ENCODE data around the gene FGF7. TPM values are rescaled to one million over a fixed set of nuclear protein-coding genes. Genes with fewer than 3 reads are reported as not detected.
"Not testable (repeated sequence)": the region's sequence is repeated elsewhere in the genome, so short reads cannot be mapped to it uniquely, and the experiment has no call there.

Gene FGF7
- total and polyA plus RNA-seq, 9 of the 15 experiments (the other 6 are each of a cell fraction or from before 2014, with no cell fraction given) = not detected

- TF ChIP-seq ZNF146 (CRISPR knock-in tag; IDR thresholded peaks at IDR 0.05; ENCODE audit: unreplicated experiment) = peak; percentile 87
- in situ Hi-C loops (cut with MboI); FAIRE-seq; H3K79me2 ChIP-seq (ENCODE audit: control insufficient read depth, insufficient read depth, low read length); H3K27ac ChIP-seq (ENCODE audit: extremely low read depth, low read depth, low read length); H3K9me3 ChIP-seq (replicated peaks; ENCODE audit: control insufficient read depth, insufficient read depth, low read depth, low read length); H3K36me3 ChIP-seq (ENCODE audit: control insufficient read depth, insufficient read depth, low read length); H3K9ac ChIP-seq (ENCODE audit: insufficient read depth in 1 of 2, low read depth in 2 of 2, low read length in 2 of 2); H3K4me1 ChIP-seq (replicated peaks in 1 of 2; ENCODE audit: control insufficient read depth in 2 of 2, insufficient read depth in 2 of 2, low read length in 2 of 2); CTCF ChIA-PET (ENCODE audit: low intra/inter-chr PET ratio); DNase-seq (ENCODE audit: extremely low read depth in 1 of 4, low spot score in 3 of 4); H2AFZ ChIP-seq (ENCODE audit: low read depth, low read length); H3K4me3 ChIP-seq; H3K27me3 ChIP-seq (ENCODE audit: control insufficient read depth in 2 of 2, insufficient read depth in 2 of 2, low read length in 2 of 2); intact Hi-C loops (cut with micrococcal nuclease); ATAC-seq; H3K4me2 ChIP-seq (ENCODE audit: insufficient read depth, low read length); POLR2A ChIA-PET; H4K20me1 ChIP-seq (replicated peaks; ENCODE audit: control insufficient read depth, insufficient read depth, low read length); BruUV-seq (replicated peaks); H3K9me1 ChIP-seq (ENCODE audit: control insufficient read depth, insufficient read depth, low read length): not testable (repeated sequence)
- WGBS (ENCODE audit: insufficient coverage, low coverage, missing lambda C conversion rate) = 0% methylated on average over 4 of the region's 4 CpGs
Observed at GRCh38 chr15:49512739-49513138, 89.7 kb downstream of the FGF7 start.

- CTCF ChIA-PET (ENCODE audit: low intra/inter-chr PET ratio) = no interaction called here
Observed at GRCh38 chr15:49521802-49522201, 98.8 kb downstream of the FGF7 start.

More at GRCh38 chr15:49521802-49522201, 98.8 kb downstream of the FGF7 start:
- Histone ChIP-seq H3K79me2 (ENCODE audit: control insufficient read depth, insufficient read depth, low read length) (no peaks in the 10 kb centered on the region), H3K27me3 (ENCODE audit: control insufficient read depth in 2 of 2, insufficient read depth in 2 of 2, low read length in 2 of 2) (no peaks in the 10 kb centered on the region), H3K4me2 (ENCODE audit: insufficient read depth, low read length) (no peak overlapping the region), H3K9me3 (replicated peaks; ENCODE audit: control insufficient read depth, insufficient read depth, low read depth, low read length) (no peaks in the 10 kb centered on the region), H2AFZ (ENCODE audit: low read depth, low read length) (no peak overlapping the region), H3K9ac (ENCODE audit: insufficient read depth in 1 of 2, low read depth in 2 of 2, low read length in 2 of 2) (no peak overlapping the region), H3K9me1 (ENCODE audit: control insufficient read depth, insufficient read depth, low read length) (no peaks in the 10 kb centered on the region), H4K20me1 (replicated peaks; ENCODE audit: control insufficient read depth, insufficient read depth, low read length) (no peaks in the 10 kb centered on the region), H3K27ac (ENCODE audit: extremely low read depth, low read depth, low read length) (no peak overlapping the region), H3K4me1 (replicated peaks in 1 of 2; ENCODE audit: control insufficient read depth in 2 of 2, insufficient read depth in 2 of 2, low read length in 2 of 2) (no peaks in the 10 kb centered on the region), H3K4me3 (no peak overlapping the region), H3K36me3 (ENCODE audit: control insufficient read depth, insufficient read depth, low read length) (no peaks in the 10 kb centered on the region)
- intact Hi-C loops (cut with micrococcal nuclease) = no loop called here
- FAIRE-seq = no peak
- 0% methylated on average over 3 of the region's 3 CpGs for WGBS (ENCODE audit: insufficient coverage, low coverage, missing lambda C conversion rate)
- TF ChIP-seq CTCF (IDR thresholded peaks at IDR 0.05 in 2 of 3, conservative IDR thresholded peaks at IDR 0.05 in 1 of 3; ENCODE audit: insufficient read depth in 2 of 3, low read depth in 1 of 3, low read length in 3 of 3) = peak in 1 of 3 experiments; percentile 15; a peak in 1 of 6 replicates
- no peak for TF ChIP-seq ZNF12 (CRISPR knock-in tag; IDR thresholded peaks at IDR 0.05)
- 0 out of 4 replicates have a peak, but pooled peaks of 1 of the 2 experiments have one; percentile 17 for TF ChIP-seq RAD21 (CRISPR knock-in tag; conservative IDR thresholded peaks at IDR 0.05 in 1 of 2, IDR thresholded peaks at IDR 0.05 in 1 of 2)
- no peak for TF ChIP-seq RBM15 (IDR thresholded peaks at IDR 0.05; ENCODE audit: insufficient read depth, low read length)
- no peak for ATAC-seq
- in situ Hi-C loops (cut with MboI) = no loop called here
- POLR2A ChIA-PET = interaction anchor here (0.6 kb wide), 1 partner anchor 455 kb away, joined by 5 read pairs; no protein-coding TSS in a partner anchor
- DNase-seq (ENCODE audit: extremely low read depth in 1 of 4, low spot score in 3 of 4) = peak in 2 of 4 experiments; percentile 4 to 13
- BruUV-seq (replicated peaks) = no TSS peak
